HepG2 (cell line): ENCODE measurements around the gene SLC22A5.

Source experiments
- CEBPB ChIP-seq: IDR thresholded peaks from 2 replicates; pipeline ENCODE4 v1.6.1; 2011; ENCODE audit warnings: low read depth, low read length, improper control_type of control experiment, borderline replicate concordance
- EZH2 ChIP-seq: conservative IDR thresholded peaks from 2 replicates; pipeline ENCODE4 v1.6.1; 2012; ENCODE audit warnings: mild to moderate bottlenecking, low read depth, low read length, moderate library complexity
- FOSL1 ChIP-seq: sonication (generic); formaldehyde crosslinking; IDR thresholded peaks from 2 replicates; pipeline ENCODE4 v1.9.0; 2021; ENCODE audit warnings: missing genetic modification reagents, borderline replicate concordance
- FOSL2 ChIP-seq: sonication (generic); formaldehyde crosslinking; IDR thresholded peaks from 2 replicates; pipeline ENCODE4 v1.4.0; 2020; ENCODE audit warnings: missing genetic modification reagents
- MXD4 ChIP-seq: IDR thresholded peaks from 2 replicates; pipeline ENCODE4 v1.6.1; 2016; ENCODE audit warnings: mild to moderate bottlenecking, missing biosample characterization, missing genetic modification reagents
- POLR2A ChIP-seq, 2 experiments: IDR thresholded peaks; 2 replicates each; pipeline ENCODE4 v1.6.1; 2011; ENCODE audit warnings: low read depth in 2 of 2, low read length in 2 of 2, mild to moderate bottlenecking in 1 of 2, moderate library complexity in 1 of 2; ENCODE audit not compliant: insufficient read depth in 1 of 2
- RELA ChIP-seq: sonication (generic); formaldehyde crosslinking; IDR thresholded peaks from 2 replicates; pipeline ENCODE4 v1.4.0; 2020; ENCODE audit warnings: missing genetic modification reagents
- RFX1 ChIP-seq: fragments of 450-650 bp; IDR thresholded peaks from 2 replicates; pipeline ENCODE4 v1.6.1; 2017
- SIN3A ChIP-seq: IDR thresholded peaks from 2 replicates; pipeline ENCODE4 v1.6.1; 2011; ENCODE audit warnings: low read depth, mild to moderate bottlenecking, control low read depth, low read length, borderline replicate concordance
- SP1 ChIP-seq, 2 experiments: fragments of 450-650 bp in 1 of 2; sonication (generic) in 1 of 2; formaldehyde crosslinking in 1 of 2; IDR thresholded peaks; 2 replicates each; pipeline versions ENCODE4 v1.4.0 to v1.6.1; 2016 to 2020; ENCODE audit warnings: missing genetic modification reagents in 1 of 2
- SYNCRIP ChIP-seq: fragments of 200-400 bp; formaldehyde crosslinking; IDR thresholded peaks from 2 replicates; pipeline ENCODE4 v1.6.1; 2018; ENCODE audit warnings: mild to moderate bottlenecking, low read depth, low read length; ENCODE audit not compliant: insufficient read depth
- ZNF230 ChIP-seq: sonication (generic); formaldehyde crosslinking; IDR thresholded peaks from 2 replicates; pipeline ENCODE4 v1.4.0; 2020; ENCODE audit warnings: mild to moderate bottlenecking, missing genetic modification reagents
- TF ChIP-seq, protein P1 (sequence below): conservative IDR thresholded peaks from 2 replicates; pipeline ENCODE4 v1.6.1; 2018; ENCODE audit warnings: missing genetic modification reagents

DNA sequence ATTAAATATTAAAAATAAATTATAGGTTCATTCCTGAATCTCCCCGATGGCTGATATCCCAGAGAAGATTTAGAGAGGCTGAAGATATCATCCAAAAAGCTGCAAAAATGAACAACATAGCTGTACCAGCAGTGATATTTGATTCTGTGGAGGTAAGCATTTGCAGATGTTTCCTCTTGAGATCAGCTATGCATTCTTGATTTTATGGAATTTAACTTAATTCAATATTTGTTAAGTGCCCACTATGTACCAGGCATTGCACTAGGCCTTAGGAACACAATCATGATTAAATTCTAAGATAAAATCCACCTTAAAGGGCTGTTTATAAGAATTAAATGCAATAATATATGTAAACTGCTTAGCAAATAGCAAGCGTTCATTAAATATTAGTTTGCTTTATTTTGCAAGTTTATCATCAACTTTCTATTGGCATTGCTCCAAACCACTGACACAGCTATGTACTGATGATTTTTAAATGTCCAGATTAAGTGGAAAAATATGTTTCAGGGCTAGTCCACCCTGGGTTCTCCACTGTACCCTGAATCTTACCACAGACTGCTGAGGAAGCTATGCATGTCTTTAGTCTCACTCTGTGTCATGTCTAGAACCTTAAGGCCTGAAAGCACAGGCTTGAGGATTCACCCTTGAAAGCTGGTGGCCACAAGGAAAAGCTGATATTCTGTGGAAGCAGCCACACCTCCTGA is 42.1 kb upstream of the SLC22A5 start:
- TF ChIP-seq SYNCRIP = no peak
- no peak for TF ChIP-seq SIN3A
- no peak for TF ChIP-seq ZNF230 (CRISPR knock-in tag)
- TF ChIP-seq POLR2A (IDR thresholded peaks at IDR 0.05; ENCODE audit: insufficient read depth in 1 of 2, low read depth in 2 of 2, low read length in 2 of 2) = no peak
- TF ChIP-seq CEBPB = no peak
- TF ChIP-seq, protein P1, sequence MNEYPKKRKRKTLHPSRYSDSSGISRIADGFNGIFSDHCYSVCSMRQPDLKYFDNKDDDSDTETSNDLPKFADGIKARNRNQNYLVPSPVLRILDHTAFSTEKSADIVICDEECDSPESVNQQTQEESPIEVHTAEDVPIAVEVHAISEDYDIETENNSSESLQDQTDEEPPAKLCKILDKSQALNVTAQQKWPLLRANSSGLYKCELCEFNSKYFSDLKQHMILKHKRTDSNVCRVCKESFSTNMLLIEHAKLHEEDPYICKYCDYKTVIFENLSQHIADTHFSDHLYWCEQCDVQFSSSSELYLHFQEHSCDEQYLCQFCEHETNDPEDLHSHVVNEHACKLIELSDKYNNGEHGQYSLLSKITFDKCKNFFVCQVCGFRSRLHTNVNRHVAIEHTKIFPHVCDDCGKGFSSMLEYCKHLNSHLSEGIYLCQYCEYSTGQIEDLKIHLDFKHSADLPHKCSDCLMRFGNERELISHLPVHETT (CRISPR knock-in tag) = no peak
- no peak for TF ChIP-seq SP1 (IDR thresholded peaks at IDR 0.05)
- no peak for TF ChIP-seq SP1 (CRISPR knock-in tag; IDR thresholded peaks at IDR 0.05)
- no peak for TF ChIP-seq RFX1
- TF ChIP-seq FOSL2 (CRISPR knock-in tag) = no peak
- no peak for TF ChIP-seq RELA (CRISPR knock-in tag)
- TF ChIP-seq MXD4 (CRISPR knock-in tag) = no peak
- no peak for TF ChIP-seq EZH2
- no peak for TF ChIP-seq FOSL1 (CRISPR knock-in tag)
